GM23248 (cell line): ENCODE results near the gene AIFM1.

ENCODE experiments used
- EZH2 ChIP-seq: fragments of 200-600 bp; sonication (generic); IDR thresholded peaks from 2 replicates; pipeline ENCODE4 v1.6.1; 2018; ENCODE audit warnings: antibody characterized with exemption, mild to moderate bottlenecking; ENCODE audit not compliant: insufficient read depth, poor library complexity, severe bottlenecking
- EZH2phosphoT487 ChIP-seq: fragments of 200-600 bp; sonication (generic); IDR thresholded peaks from 2 replicates; pipeline ENCODE4 v1.6.1; 2018; ENCODE audit warnings: antibody characterized with exemption, moderate library complexity, mild to moderate bottlenecking, low read depth; ENCODE audit not compliant: insufficient read depth

DNA sequence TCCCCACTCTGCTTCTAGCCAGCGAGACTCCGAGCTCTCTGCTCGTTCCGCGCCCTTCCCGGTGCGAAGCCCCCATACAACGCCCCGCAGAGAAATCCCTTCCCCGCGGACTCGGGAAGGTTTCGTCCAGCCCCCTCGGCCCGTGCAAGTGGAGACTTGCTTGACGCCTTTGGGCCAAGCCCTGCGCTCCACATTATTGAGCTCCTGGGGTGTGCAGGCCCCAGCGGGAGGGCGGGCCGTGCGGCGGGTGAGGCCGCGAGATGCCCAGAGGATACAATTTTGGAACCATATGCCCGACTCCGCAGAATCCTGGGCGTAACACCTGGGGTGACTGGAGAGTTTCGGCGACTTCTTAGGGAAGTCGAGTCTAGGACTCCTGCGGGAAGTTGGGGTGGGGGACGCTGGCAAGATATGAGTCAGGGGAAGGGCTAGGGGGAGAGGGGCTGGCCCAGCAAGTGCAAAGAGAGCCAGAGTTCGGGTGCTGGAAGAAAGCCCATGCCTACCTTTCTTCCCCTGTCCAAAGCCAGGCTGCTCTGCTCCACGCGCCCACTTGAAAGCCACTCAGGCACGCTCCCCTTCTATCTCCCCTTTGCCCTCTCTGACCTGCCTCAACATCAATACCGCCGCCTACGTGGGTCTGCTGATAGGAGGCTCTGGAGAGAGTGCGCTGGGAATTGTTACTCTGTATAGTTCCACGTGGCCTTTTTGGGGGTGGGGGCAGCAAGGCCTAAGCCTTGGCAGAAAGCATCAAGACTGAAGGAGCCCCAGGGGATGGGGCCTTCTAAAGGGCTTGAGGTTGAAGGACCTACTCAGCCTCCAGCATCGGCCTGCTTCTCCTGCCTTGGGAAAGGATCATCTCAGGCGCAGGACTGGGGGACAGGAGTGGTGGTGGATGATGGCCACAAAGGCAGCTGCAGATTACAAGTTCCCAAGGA, 54.2 kb downstream of the AIFM1 start:
- TF ChIP-seq EZH2 (no peak), EZH2phosphoT487 (no peak)
